OCI-LY1 (cell line): ENCODE data around the gene PHLPP1.

Experiments used
- CTCF ChIP-seq: fragments of 200-600 bp; sonication (generic), shearing (Covaris generic); IDR thresholded peaks from 2 replicates; pipeline ENCODE4 v1.5.1; 2017; ENCODE audit warnings: mild to moderate bottlenecking, antibody characterized with exemption, low read length, moderate library complexity, mixed read lengths
- EZH2 ChIP-seq: fragments of 200-600 bp; sonication (generic), shearing (Covaris generic); IDR thresholded peaks from 2 replicates; pipeline ENCODE4 v1.8.0; 2017; ENCODE audit warnings: borderline replicate concordance, mixed run types, mild to moderate bottlenecking, antibody characterized with exemption, low read length, moderate library complexity, mixed read lengths

GRCh38 chr18:62918361-62918760, 203.0 kb downstream of the PHLPP1 start:
- TF ChIP-seq EZH2 (no peak), CTCF (no peak)
